Psoas muscle (tissue), 8 donors: ENCODE results near the gene KIAA0513. TPM values are rescaled to one million over a fixed set of nuclear protein-coding genes. Genes with fewer than 3 reads are reported as not detected.

Experiments used
- ATAC-seq, 4 donors: fragments of 200-7000 bp; cut with Tn5 transposase; one replicate each; pipeline ENCODE4 v1.9.1; 2020; ENCODE audit warnings: moderate library complexity in 3 of 4, mild to moderate bottlenecking in 2 of 4
- DNase-seq, 2 donors: peaks; one replicate each; pipeline ENCODE4 v3.0.0-alpha.2; 2020
- H3K27ac ChIP-seq: fragments of 200-600 bp; one replicate; pipeline ENCODE4 v1.8.0; 2022
- H3K27me3 ChIP-seq, 3 donors: fragments of 200-600 bp in 1 of 3; one replicate each; pipeline versions ENCODE4 v1.6.1 to v1.8.0; 2013 to 2022; ENCODE audit warnings: low read length in 2 of 3, mild to moderate bottlenecking in 2 of 3, moderate library complexity in 1 of 3; ENCODE audit not compliant: insufficient read depth in 3 of 3
- H3K36me3 ChIP-seq, 2 donors: fragments of 200-600 bp in 1 of 2; one replicate each; pipeline versions ENCODE4 v1.6.1 to v1.8.0; 2013 to 2022; ENCODE audit warnings: low read depth in 1 of 2, mild to moderate bottlenecking in 1 of 2, moderate library complexity in 1 of 2; ENCODE audit not compliant: insufficient read depth in 1 of 2
- H3K4me1 ChIP-seq: fragments of 200-600 bp; one replicate; pipeline ENCODE4 v1.8.0; 2022
- H3K4me3 ChIP-seq: fragments of 200-600 bp; one replicate; pipeline ENCODE4 v1.8.0; 2022; ENCODE audit warnings: mild to moderate bottlenecking
- H3K9me3 ChIP-seq: fragments of 200-600 bp; one replicate; pipeline ENCODE4 v1.8.0; 2022
- WGBS, 3 donors: extraction: QIAGEN DNeasy Blood & Tissue Kit; methylation state at CpG; one replicate each; pipeline versions ENCODE4 v1.1.6 to v1.1.7; 2013; 5-methylcytosine and 5-hydroxymethylcytosine counted together
- intact Hi-C, 2 donors: fragments of 100-400 bp; cut with DNase I; formaldehyde crosslinking; loops; one replicate each; pipeline versions ENCODE4 v1.11.0 to v1.14.2; 2022
- polyA plus RNA-seq, 3 donors: library from polyadenylated mRNA; stranded (reverse); fragments of 200-250 nt; gene quantifications; one replicate each; pipeline ENCODE4 v1.2.3, GENCODE V29; 2013
- total RNA-seq, 4 donors: library from RNA; stranded (reverse); fragmentation: NEBNext Ultra II Directional in 2 of 4; extraction: Animal tissue kit (Norgen Biotek cat#: 25700) in 2 of 4; gene quantifications; one replicate each; pipeline versions ENCODE4 v1.2.1 to v1.2.4, GENCODE V29; 2021 to 2023
- TF ChIP-seq, protein P1 (sequence below): fragments of 200-600 bp; IDR thresholded peaks from one replicate; pipeline ENCODE4 v1.8.0; 2022; ENCODE audit warnings: antibody characterized with exemption
- donor health status: healthy with polysubstance abuse.
- donor health status: DM: no; HTN: no; CAD: no; lungs with moderate emphysema.
- donor health status: Bipolar disorder and iron deficiency.
- donor health status: healthy.
- donor health status: DM: yes; HTN: yes; CAD: no.
- donor health status: DM: no; HTN: no; CAD: no.
- donor health status: DM: no; HTN: no; CAD: no.
- donor health status: DM: yes; HTN: yes; CAD: no.

The KIAA0513 gene
- total and polyA plus RNA-seq, 7 donors, result 3.6 to 18.2 (median 12.9) TPM

DNA sequence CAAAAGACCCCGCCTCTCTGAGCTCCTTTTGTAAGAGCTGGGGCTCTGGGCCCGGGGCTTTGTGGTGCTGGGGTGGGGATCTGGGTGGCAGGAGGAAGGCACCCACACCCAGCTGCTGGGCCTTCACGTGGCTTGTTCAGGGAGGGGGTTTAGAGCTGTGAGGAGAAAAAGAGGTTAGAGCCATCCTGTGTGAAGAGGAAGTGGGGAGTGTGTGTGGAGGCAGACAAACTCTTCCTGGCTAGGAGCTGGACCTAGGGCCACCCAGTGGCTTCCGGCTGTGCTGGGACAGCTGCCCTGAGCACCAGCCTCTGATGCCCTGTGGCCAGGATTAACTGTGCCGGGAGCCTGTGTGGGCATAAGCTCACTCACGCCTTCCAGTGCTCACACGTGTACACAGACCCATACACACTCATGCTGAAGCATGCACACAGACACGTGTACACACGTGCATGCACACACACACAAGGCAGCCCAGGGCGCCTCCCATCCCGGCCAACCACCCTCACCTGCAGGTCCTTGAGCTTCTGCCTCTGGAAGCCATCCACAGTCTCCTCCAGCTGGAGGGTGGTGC lies 77.3 kb downstream of the KIAA0513 start:
- Histone ChIP-seq H3K36me3 (no peaks in the 10 kb centered on the region), H3K4me1 (peaks cover 8% of the 10 kb centered on the region), H3K9me3 (no peaks in the 10 kb centered on the region), H3K27me3 (no peaks in the 10 kb centered on the region), H3K4me3 (no peak overlapping the region), H3K27ac (peak overlapping the region; percentile 41)
- TF ChIP-seq, protein P1, sequence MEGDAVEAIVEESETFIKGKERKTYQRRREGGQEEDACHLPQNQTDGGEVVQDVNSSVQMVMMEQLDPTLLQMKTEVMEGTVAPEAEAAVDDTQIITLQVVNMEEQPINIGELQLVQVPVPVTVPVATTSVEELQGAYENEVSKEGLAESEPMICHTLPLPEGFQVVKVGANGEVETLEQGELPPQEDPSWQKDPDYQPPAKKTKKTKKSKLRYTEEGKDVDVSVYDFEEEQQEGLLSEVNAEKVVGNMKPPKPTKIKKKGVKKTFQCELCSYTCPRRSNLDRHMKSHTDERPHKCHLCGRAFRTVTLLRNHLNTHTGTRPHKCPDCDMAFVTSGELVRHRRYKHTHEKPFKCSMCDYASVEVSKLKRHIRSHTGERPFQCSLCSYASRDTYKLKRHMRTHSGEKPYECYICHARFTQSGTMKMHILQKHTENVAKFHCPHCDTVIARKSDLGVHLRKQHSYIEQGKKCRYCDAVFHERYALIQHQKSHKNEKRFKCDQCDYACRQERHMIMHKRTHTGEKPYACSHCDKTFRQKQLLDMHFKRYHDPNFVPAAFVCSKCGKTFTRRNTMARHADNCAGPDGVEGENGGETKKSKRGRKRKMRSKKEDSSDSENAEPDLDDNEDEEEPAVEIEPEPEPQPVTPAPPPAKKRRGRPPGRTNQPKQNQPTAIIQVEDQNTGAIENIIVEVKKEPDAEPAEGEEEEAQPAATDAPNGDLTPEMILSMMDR, result no peak
- peak; percentile 38 to 83 for DNase-seq
- intact Hi-C loops, result no loop called here
- WGBS, 3 donors, result 30 to 44% (median 39%) methylated on average over 11 of the region's 11 CpGs
- peak; percentile 89 to 96 (median 94) for ATAC-seq

DNA sequence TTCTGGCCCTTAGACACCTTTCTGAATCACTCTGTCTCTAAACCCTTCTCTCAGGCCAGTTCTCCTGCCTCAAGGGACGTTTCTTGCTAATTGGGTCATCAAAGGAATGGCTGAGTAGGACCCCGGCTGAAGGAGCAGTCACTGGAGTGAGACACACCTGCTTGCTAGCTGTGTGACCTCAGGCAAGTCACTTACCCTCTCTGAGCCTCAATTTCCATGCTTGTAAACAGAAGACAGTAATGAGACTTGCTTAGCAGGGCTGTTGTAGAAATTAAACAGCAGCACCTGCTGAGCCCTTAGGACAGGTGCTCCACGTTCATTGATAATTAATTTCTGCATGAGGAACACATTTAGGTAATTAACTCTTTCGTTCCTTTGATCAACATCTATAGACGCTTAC lies 77.9 kb downstream of the KIAA0513 start:
- 71 to 82% (median 73%) methylated on average over 5 of the region's 5 CpGs for WGBS, 3 donors
- H3K27me3 ChIP-seq, result no peaks in the 10 kb centered on the region
- no peak overlapping the region for H3K27ac ChIP-seq
- DNase-seq (no peak), ATAC-seq (no peak)
- H3K4me1 ChIP-seq, result peaks cover 8% of the 10 kb centered on the region
- H3K36me3 ChIP-seq, result no peaks in the 10 kb centered on the region
- TF ChIP-seq, protein P1, result no peak
- intact Hi-C loops, result no loop called here
- no peak overlapping the region for H3K4me3 ChIP-seq
- H3K9me3 ChIP-seq, result no peaks in the 10 kb centered on the region

DNA sequence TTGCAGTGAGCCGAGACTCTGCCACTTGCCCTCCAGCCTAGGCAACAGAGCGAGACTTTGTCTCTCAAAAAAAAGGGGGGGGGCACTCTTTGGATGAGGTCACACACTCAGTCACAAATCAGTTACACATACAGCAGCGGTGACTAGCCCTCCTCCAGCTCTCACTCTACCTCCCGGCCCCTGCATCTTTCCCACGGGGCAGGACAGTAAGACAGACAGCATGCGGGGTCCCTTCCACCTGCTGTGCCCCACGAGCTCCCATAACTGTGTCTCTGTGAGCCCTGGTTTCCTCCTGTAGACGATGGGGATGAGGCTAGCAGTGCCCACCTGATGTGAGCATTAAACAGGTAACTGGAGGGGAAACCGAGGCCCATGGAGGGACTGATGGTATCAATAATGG lies 79.5 kb downstream of the KIAA0513 start:
- peaks cover 8% of the 10 kb centered on the region for H3K4me1 ChIP-seq
- no peak overlapping the region for H3K4me3 ChIP-seq
- TF ChIP-seq, protein P1, result no peak
- H3K9me3 ChIP-seq, result no peaks in the 10 kb centered on the region
- 79 to 85% (median 83%) methylated on average over 9 of the region's 9 CpGs for WGBS, 3 donors
- intact Hi-C loops, result no loop called here
- DNase-seq (no peak), ATAC-seq (no peak)
- no peaks in the 10 kb centered on the region for H3K36me3 ChIP-seq
- H3K27ac ChIP-seq, result no peak overlapping the region
- no peaks in the 10 kb centered on the region for H3K27me3 ChIP-seq

DNA sequence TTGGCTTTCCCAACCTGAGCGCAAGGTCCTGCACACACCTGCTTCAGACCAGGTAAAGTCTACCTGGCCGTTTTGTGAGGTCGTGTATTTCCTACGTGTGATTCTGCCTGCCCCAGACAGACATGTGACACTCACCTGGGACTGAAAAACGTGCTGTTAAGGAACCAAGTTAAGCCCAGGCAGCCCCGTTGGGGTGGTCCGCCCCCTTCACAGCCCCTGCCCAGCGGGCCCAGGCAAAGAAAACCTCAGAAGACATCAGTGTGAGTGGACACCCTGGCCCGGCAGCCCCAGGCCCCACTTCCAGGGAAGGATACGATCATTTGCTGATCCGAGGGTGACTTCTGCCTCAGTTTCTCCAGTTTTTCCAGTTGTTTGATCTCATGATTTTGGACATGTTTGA lies 79.9 kb downstream of the KIAA0513 start:
- Histone ChIP-seq H3K36me3 (no peaks in the 10 kb centered on the region), H3K4me3 (no peak overlapping the region), H3K4me1 (peaks cover 8% of the 10 kb centered on the region), H3K9me3 (no peaks in the 10 kb centered on the region), H3K27ac (no peak overlapping the region), H3K27me3 (no peaks in the 10 kb centered on the region)
- ATAC-seq, result no peak
- intact Hi-C loops, result no loop called here
- 84 to 88% (median 85%) methylated on average over 11 of the region's 11 CpGs for WGBS, 3 donors
- DNase-seq, result no peak
- TF ChIP-seq, protein P1, result no peak

DNA sequence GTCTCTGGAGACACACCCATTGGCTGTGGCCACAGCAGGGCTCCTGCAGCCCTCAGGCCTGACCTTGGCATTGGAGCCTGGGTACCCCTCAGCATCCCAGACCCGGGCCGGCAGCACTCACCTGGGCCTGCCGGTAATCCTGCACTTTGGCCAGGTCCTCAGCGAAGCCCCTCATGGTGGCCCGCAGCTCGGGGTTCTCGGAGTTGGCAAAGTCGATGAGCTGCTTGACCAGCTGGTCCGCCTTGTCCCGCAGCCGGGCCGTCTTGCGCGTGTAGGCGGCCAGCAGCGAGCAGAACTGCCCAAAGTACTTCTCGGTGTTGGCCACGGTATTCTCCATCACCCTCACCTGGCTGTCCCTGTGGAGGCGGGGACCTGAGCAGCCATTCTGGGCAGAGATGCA lies 82.5 kb downstream of the KIAA0513 start:
- Histone ChIP-seq H3K4me3 (no peak overlapping the region), H3K27me3 (no peaks in the 10 kb centered on the region), H3K4me1 (peaks cover 7% of the 10 kb centered on the region), H3K9me3 (no peaks in the 10 kb centered on the region), H3K36me3 (no peaks in the 10 kb centered on the region), H3K27ac (no peak overlapping the region)
- ATAC-seq (no peak), DNase-seq (no peak)
- TF ChIP-seq, protein P1, result no peak
- WGBS, 3 donors, result 95 to 96% (median 96%) methylated on average over 19 of the region's 19 CpGs
- intact Hi-C loops, result loop anchor here in 1 of 2 donors (10.0 kb wide), 1 partner anchor 115 kb away; no protein-coding TSS in a partner anchor
